ENCODE data around the gene C1orf232.

C1orf232 gene

GRCh38 chr1:26200413-26200812 lies 31.6 kb upstream of the C1orf232 start:
- TF ChIP-seq ZNF132 (tag by site-specific recombination; IDR thresholded peaks at IDR 0.05; ENCODE audit: borderline replicate concordance) = no peak
- TF ChIP-seq GLI4 (tag by site-specific recombination; IDR thresholded peaks at IDR 0.05) = no peak
- TF ChIP-seq ZNF600 (tag by site-specific recombination; IDR thresholded peaks at IDR 0.05) = no peak
- no peak for TF ChIP-seq ZNF26 (tag by site-specific recombination; IDR thresholded peaks at IDR 0.05)
- no peak for TF ChIP-seq ZNF747 (tag by site-specific recombination; IDR thresholded peaks at IDR 0.05)
- TF ChIP-seq TSHZ1 (tag by site-specific recombination; IDR thresholded peaks at IDR 0.05; ENCODE audit: borderline replicate concordance) = no peak
- no peak for TF ChIP-seq RBAK (tag by site-specific recombination; IDR thresholded peaks at IDR 0.05)
- TF ChIP-seq ZNF701 (tag by site-specific recombination; IDR thresholded peaks at IDR 0.05) = no peak
- CTCF ChIA-PET = interaction anchor here (1.0 to 1.1 kb wide), 2 partner anchors 10 to 12 kb away, joined by 5 to 6 read pairs; partner anchors contain the start of gene CATSPER4
- POLR2A ChIA-PET = no interaction called here
- Histone ChIP-seq H3K36me3 (ENCODE audit: control insufficient read depth in 2 of 2, insufficient read depth in 1 of 2, low read length in 2 of 2) (no peaks in the 10 kb centered on the region), H3K9me3 (ENCODE audit: control insufficient read depth, insufficient read depth, low read depth, low read length) (no peaks in the 10 kb centered on the region), H3K4me1 (ENCODE audit: control insufficient read depth, insufficient read depth, low read length) (no peaks in the 10 kb centered on the region), H3K4me3 (ENCODE audit: low read depth, low read length) (no peak overlapping the region), H3K27ac (ENCODE audit: extremely low read depth, low read depth, low read length) (no peak overlapping the region)

- no peaks in the 10 kb centered on the region for H3K36me3 ChIP-seq (ENCODE audit: control insufficient read depth in 2 of 2, insufficient read depth in 1 of 2, low read length in 2 of 2)
- H3K9me3 ChIP-seq (ENCODE audit: control insufficient read depth, insufficient read depth, low read depth, low read length) = no peaks in the 10 kb centered on the region
- no peaks in the 10 kb centered on the region for H3K4me1 ChIP-seq (ENCODE audit: control insufficient read depth, insufficient read depth, low read length)
- TF ChIP-seq ZBTB44 (tag by site-specific recombination; IDR thresholded peaks at IDR 0.05) (no peak), ZNF600 (tag by site-specific recombination; IDR thresholded peaks at IDR 0.05) (no peak), SCRT2 (tag by site-specific recombination; IDR thresholded peaks at IDR 0.05) (no peak), ZNF398 (tag by site-specific recombination; IDR thresholded peaks at IDR 0.05) (no peak), ZBTB21 (tag by site-specific recombination; IDR thresholded peaks at IDR 0.05) (no peak), FEZF1 (tag by site-specific recombination; IDR thresholded peaks at IDR 0.05) (no peak), ZNF311 (tag by site-specific recombination; IDR thresholded peaks at IDR 0.05; ENCODE audit: borderline replicate concordance) (no peak)
- no peak overlapping the region for H3K27ac ChIP-seq (ENCODE audit: extremely low read depth, low read depth, low read length)
- no peak overlapping the region for H3K4me3 ChIP-seq (ENCODE audit: low read depth, low read length)
- ChIA-PET CTCF (interaction anchor here (0.9 to 1.3 kb wide), 2 partner anchors 32 to 36 kb away, joined by 3 to 6 read pairs; partner anchors contain the start of gene CEP85), POLR2A (no interaction called here)
These were observed 29.1 kb upstream of the C1orf232 start for GRCh38 chr1:26197813-26198212.

Data from HEK293 (cell line).